ENCODE data around the gene DCAKD. TPM values are rescaled to one million over a fixed set of nuclear protein-coding genes. Genes with fewer than 3 reads are reported as not detected.

The DCAKD gene
- total and polyA plus RNA-seq, 2 of the 8 experiments (the other 6 are each of a cell fraction or from before 2014, with no cell fraction given) = 35.6 to 52.9 TPM

- no peaks in the 10 kb centered on the region for H3K79me1 ChIP-seq (ENCODE audit: low read depth, low read length)
- no peak overlapping the region for H2BK120ac ChIP-seq (replicated peaks; ENCODE audit: low read depth, low read length)
- no peak overlapping the region for H2BK15ac ChIP-seq (ENCODE audit: low read length)
- no peak overlapping the region for H2BK20ac ChIP-seq (ENCODE audit: low read length)
- no peaks in the 10 kb centered on the region for H3K9me3 ChIP-seq (ENCODE audit: insufficient read depth in 2 of 2, low read depth in 1 of 2, low read length in 1 of 2)
- no peak overlapping the region for H2AK5ac ChIP-seq (ENCODE audit: low read depth, low read length)
- H3K4me1 ChIP-seq (replicated peaks in 1 of 4; ENCODE audit: control insufficient read depth in 3 of 4, insufficient read depth in 4 of 4, low read length in 3 of 4) = no peaks in the 10 kb centered on the region
- CTCF ChIA-PET (ENCODE audit: partially characterized antibody) = interaction anchor here (1.0 to 14.2 kb wide), 3 partner anchors 9 to 10 kb away, joined by 3 to 120 read pairs (median 3); no protein-coding TSS in a partner anchor
- H3K56ac ChIP-seq (replicated peaks; ENCODE audit: insufficient read length, low read depth, low read length) = no peak overlapping the region
- WGBS, 2 experiments (ENCODE audit: extremely low coverage in 1 of 2, insufficient coverage in 1 of 2, insufficient read length in 1 of 2, insufficient replicate concordance in 2 of 2, low coverage in 1 of 2, low lambda C conversion rate in 2 of 2, missing lambda C conversion rate in 1 of 2) = 84% methylated on average over 17 of the region's 17 CpGs; no CpG with 5 or more reads in 1 of the 2 experiments
- H4K20me1 ChIP-seq (replicated peaks in 1 of 2; ENCODE audit: control insufficient read depth in 1 of 2, insufficient read depth in 2 of 2, low read length in 2 of 2) = peaks cover 0 to 2% of the 10 kb centered on the region in 2 experiments
- H4K91ac ChIP-seq (replicated peaks; ENCODE audit: insufficient read length, low read length) = no peak overlapping the region
- H2AFZ ChIP-seq (ENCODE audit: low read length) = no peak overlapping the region
- no peak overlapping the region for H3K23ac ChIP-seq (ENCODE audit: insufficient read length)
- H3K36me3 ChIP-seq (ENCODE audit: control insufficient read depth in 2 of 4, insufficient read depth in 4 of 4, low read length in 3 of 4) = peaks cover 0 to 38% (median 6%) of the 10 kb centered on the region in 4 experiments; a peak in 6 of 8 replicates
- no peaks in the 10 kb centered on the region for H3K79me2 ChIP-seq (ENCODE audit: control insufficient read depth in 1 of 2, insufficient read depth in 2 of 2, low read length in 2 of 2)
- no peak overlapping the region for H3K4me3 ChIP-seq (ENCODE audit: extremely low read depth in 1 of 4, insufficient read depth in 2 of 4, low read depth in 3 of 4, low read length in 4 of 4)
- DNase-seq (ENCODE audit: low read depth in 1 of 2, low spot score in 2 of 2) (no peak), FAIRE-seq (no peak)
- no peaks in the 10 kb centered on the region for H3K23me2 ChIP-seq (ENCODE audit: low read depth, low read length)
- no peak overlapping the region for H3K14ac ChIP-seq (ENCODE audit: insufficient read length)
- H3K4me2 ChIP-seq (ENCODE audit: insufficient read depth in 1 of 2, low read depth in 2 of 2, low read length in 2 of 2) = no peak overlapping the region
- no peak overlapping the region for H2BK12ac ChIP-seq (ENCODE audit: low read depth, low read length)
- POLR2A ChIA-PET (ENCODE audit: partially characterized antibody) = no interaction called here
- no peak overlapping the region for H3K27ac ChIP-seq (ENCODE audit: low read depth, low read length)
- H3K4ac ChIP-seq (replicated peaks; ENCODE audit: insufficient read length, low read depth, low read length) = no peak overlapping the region
- H3K18ac ChIP-seq (ENCODE audit: extremely low read depth, low read length) = no peak overlapping the region
- no peak overlapping the region for H3K9ac ChIP-seq (replicated peaks in 1 of 4; ENCODE audit: extremely low read depth in 1 of 4, low read depth in 3 of 4, low read length in 3 of 4)
- H2BK5ac ChIP-seq (ENCODE audit: low read depth, low read length) = no peak overlapping the region
- H4K5ac ChIP-seq (ENCODE audit: insufficient read length, low read depth, low read length) = no peak overlapping the region
- no peaks in the 10 kb centered on the region for H3K27me3 ChIP-seq (replicated peaks in 1 of 4; ENCODE audit: control insufficient read depth in 3 of 4, extremely low read depth in 1 of 4, insufficient read depth in 3 of 4, low read length in 3 of 4)
- H4K8ac ChIP-seq (ENCODE audit: extremely low read depth, insufficient read depth, low read length) = no peak overlapping the region
- TF ChIP-seq CTBP2 (IDR thresholded peaks at IDR 0.05; ENCODE audit: borderline replicate concordance, insufficient read depth, insufficient read length, low read length) (no peak), RAD21 (IDR thresholded peaks at IDR 0.05 in 1 of 2, conservative IDR thresholded peaks at IDR 0.05 in 1 of 2; ENCODE audit: low read depth in 2 of 2, low read length in 2 of 2) (no peak), EZH2 (IDR thresholded peaks at IDR 0.05; ENCODE audit: low read depth, low read length, severe bottlenecking) (no peak)
Observed at GRCh38 chr17:45029758-45030423, 21.5 kb downstream of the DCAKD start.
